Osteocyte (in vitro differentiated cells): Measurements from ENCODE around the gene LINGO1. TPM values are rescaled to one million over a fixed set of nuclear protein-coding genes. Genes with fewer than 3 reads are reported as not detected.

Experiments
- DNase-seq: peaks from one replicate; pipeline ENCODE4 v3.0.0; 2021; ENCODE audit warnings: mixed read lengths; ENCODE audit not compliant: unreplicated experiment; ENCODE audit errors: extremely low spot score
- H3K27ac Mint-ChIP-seq: one replicate; pipeline ENCODE4 v1.8.0; 2021; ENCODE audit warnings: mild to moderate bottlenecking, mixed read lengths; ENCODE audit not compliant: unreplicated experiment
- H3K27me3 Mint-ChIP-seq: one replicate; pipeline ENCODE4 v1.8.0; 2021; ENCODE audit warnings: mixed read lengths; ENCODE audit not compliant: unreplicated experiment
- H3K36me3 Mint-ChIP-seq: one replicate; pipeline ENCODE4 v1.8.0; 2021; ENCODE audit warnings: mixed read lengths; ENCODE audit not compliant: unreplicated experiment
- H3K4me1 Mint-ChIP-seq: one replicate; pipeline ENCODE4 v1.8.0; 2021; ENCODE audit warnings: mixed read lengths; ENCODE audit not compliant: unreplicated experiment
- H3K4me3 Mint-ChIP-seq: one replicate; pipeline ENCODE4 v1.8.0; 2021; ENCODE audit warnings: mild to moderate bottlenecking, moderate library complexity, mixed read lengths; ENCODE audit not compliant: unreplicated experiment
- H3K9me3 Mint-ChIP-seq: one replicate; pipeline ENCODE4 v1.8.0; 2021; ENCODE audit warnings: mixed read lengths; ENCODE audit not compliant: unreplicated experiment
- total RNA-seq: library from RNA; stranded (reverse); gene quantifications from 2 replicates; pipeline ENCODE4 v1.2.1, GENCODE V29; 2021
- TF ChIP-seq, protein P1 (sequence below): fragments of 200-600 bp; sonication (generic); IDR thresholded peaks from 2 replicates; pipeline ENCODE4 v1.5.0; 2021; ENCODE audit warnings: antibody characterized with exemption, mild to moderate bottlenecking, moderate library complexity

Gene LINGO1
- total RNA-seq, 1 donor from 2014 or later, result 2.4 TPM

DNA sequence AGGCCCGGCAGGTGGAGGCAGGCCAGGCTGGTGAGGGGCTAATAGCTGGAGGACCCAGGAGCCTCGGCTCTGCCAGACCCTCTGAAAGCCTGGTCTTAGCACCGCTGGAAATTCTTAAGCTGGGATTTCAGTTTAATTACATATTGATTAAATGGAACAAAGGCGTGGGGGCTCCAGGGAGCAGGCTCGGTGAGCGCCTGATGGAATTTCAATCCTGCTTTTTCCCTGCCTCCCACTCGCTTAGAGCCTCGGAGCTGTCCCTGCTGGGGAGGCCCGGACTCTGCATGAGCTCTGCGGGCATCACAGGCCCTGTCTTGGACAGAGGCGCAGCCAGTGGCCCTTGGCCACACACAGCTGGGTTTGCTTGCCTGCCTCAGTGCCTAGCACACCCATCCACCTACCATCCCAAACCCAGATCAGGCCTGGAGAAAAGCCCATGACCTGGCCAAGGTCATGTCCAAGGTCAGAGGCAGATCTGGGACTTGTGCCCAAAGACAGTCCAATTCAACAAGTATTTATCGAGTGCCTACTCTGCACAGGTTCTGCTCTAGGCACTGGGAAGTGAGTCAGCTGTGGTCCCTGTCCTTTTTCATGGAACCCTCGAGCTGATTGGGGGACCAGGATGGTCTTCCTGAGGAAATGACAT is 40.6 kb downstream of the LINGO1 start:
- Mint-ChIP-seq H3K4me1 (peaks cover 12% of the 10 kb centered on the region), H3K36me3 (no peaks in the 10 kb centered on the region), H3K27me3 (no peaks in the 10 kb centered on the region), H3K9me3 (no peaks in the 10 kb centered on the region), H3K27ac (no peak overlapping the region), H3K4me3 (no peak overlapping the region)
- DNase-seq, result no peak
- TF ChIP-seq, protein P1, sequence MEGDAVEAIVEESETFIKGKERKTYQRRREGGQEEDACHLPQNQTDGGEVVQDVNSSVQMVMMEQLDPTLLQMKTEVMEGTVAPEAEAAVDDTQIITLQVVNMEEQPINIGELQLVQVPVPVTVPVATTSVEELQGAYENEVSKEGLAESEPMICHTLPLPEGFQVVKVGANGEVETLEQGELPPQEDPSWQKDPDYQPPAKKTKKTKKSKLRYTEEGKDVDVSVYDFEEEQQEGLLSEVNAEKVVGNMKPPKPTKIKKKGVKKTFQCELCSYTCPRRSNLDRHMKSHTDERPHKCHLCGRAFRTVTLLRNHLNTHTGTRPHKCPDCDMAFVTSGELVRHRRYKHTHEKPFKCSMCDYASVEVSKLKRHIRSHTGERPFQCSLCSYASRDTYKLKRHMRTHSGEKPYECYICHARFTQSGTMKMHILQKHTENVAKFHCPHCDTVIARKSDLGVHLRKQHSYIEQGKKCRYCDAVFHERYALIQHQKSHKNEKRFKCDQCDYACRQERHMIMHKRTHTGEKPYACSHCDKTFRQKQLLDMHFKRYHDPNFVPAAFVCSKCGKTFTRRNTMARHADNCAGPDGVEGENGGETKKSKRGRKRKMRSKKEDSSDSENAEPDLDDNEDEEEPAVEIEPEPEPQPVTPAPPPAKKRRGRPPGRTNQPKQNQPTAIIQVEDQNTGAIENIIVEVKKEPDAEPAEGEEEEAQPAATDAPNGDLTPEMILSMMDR, result no peak

DNA sequence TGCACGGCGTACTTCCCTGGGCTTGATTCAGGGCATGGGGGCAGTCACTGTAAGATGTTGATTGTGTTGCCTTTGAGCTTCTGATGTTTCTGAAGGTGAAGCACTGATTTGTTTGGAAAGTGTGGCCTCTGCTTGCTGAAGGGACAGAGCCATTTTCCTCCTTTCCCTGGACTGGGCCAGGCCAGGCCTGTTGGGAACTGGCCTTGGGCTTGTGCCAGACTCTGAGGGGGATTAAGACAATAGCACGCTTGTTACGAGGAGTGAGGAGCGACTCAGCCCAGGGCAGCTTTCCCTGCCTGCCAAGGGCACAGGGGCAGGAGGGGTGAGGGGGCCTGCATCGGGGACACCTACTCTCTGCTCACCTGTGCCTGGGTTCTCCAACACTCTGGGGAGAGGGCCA is 42.9 kb downstream of the LINGO1 start:
- no peaks in the 10 kb centered on the region for H3K9me3 Mint-ChIP-seq
- peaks cover 12% of the 10 kb centered on the region for H3K4me1 Mint-ChIP-seq
- DNase-seq, result no peak
- H3K36me3 Mint-ChIP-seq, result no peaks in the 10 kb centered on the region
- TF ChIP-seq, protein P1, result no peak
- H3K27ac Mint-ChIP-seq, result no peak overlapping the region
- peaks cover 9% of the 10 kb centered on the region for H3K27me3 Mint-ChIP-seq
- no peak overlapping the region for H3K4me3 Mint-ChIP-seq

DNA sequence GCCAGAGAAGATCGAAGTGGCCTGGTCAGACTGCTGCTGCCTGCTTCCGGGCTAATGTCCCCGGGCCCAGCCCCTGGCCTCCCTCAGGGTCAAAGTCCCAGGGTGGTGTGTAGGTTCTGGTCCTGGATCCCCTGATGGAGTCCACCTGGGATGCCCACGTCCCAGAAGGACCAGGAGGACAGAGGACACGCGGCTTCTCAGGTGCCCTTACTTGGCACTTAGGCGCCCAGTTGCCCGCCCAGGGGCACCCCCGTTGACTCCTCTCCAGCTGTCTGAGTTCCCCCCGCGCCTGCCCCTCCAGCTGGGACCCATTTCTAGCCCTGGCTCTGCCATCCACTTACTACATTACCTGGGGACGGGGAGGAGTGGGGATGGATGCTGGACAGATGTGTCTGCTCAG is 44.6 kb downstream of the LINGO1 start:
- Mint-ChIP-seq H3K36me3 (no peaks in the 10 kb centered on the region), H3K27ac (no peak overlapping the region), H3K9me3 (no peaks in the 10 kb centered on the region), H3K27me3 (peaks cover 9% of the 10 kb centered on the region), H3K4me3 (no peak overlapping the region), H3K4me1 (peaks cover 14% of the 10 kb centered on the region)
- DNase-seq, result no peak
- TF ChIP-seq, protein P1, result no peak

DNA sequence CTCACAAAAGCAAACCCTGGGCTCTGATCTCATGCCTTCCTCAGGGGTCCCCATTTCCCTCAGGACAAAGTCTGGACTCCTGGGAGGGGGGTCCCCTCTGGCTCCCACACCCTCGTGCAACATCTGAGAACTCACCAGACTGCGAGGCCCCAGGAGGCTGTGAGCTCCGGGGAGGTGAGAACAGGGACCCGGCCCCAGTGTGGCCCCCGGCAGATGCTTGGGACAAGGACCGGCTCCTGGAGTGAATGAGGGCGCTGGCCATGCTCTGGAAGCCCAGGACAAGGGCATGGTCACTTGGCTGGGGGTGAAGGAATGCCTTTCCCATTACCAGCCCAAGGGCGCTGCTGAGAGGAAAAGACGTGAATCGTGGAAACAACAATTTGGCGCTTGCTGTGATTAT is 48.0 kb downstream of the LINGO1 start:
- no peak for DNase-seq
- Mint-ChIP-seq H3K27ac (no peak overlapping the region), H3K27me3 (peaks cover 9% of the 10 kb centered on the region), H3K36me3 (no peaks in the 10 kb centered on the region), H3K9me3 (no peaks in the 10 kb centered on the region), H3K4me1 (peaks cover 22% of the 10 kb centered on the region), H3K4me3 (no peak overlapping the region)
- TF ChIP-seq, protein P1, result no peak

DNA sequence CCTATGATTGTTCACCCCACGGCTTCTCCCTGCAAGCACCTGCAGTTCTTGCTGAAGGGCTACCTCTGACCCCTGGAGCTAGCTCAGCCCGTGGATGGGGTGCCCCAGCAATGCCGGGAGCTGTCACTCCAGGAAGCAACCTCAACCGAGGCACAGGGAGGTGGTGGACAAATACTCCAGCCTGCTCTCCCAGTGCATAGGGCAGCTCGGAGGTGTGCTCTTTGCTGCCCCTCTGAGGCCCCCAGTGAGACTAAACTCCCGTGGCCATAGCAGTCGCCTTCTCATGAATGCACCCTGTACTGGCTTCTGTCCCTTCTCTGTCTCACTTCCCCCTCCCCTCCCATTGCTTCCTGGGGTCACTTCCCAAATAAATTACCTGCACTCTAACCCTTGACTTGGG is 48.5 kb downstream of the LINGO1 start:
- Mint-ChIP-seq H3K4me1 (peaks cover 20% of the 10 kb centered on the region), H3K9me3 (no peaks in the 10 kb centered on the region), H3K27ac (no peak overlapping the region), H3K36me3 (no peaks in the 10 kb centered on the region), H3K27me3 (peaks cover 9% of the 10 kb centered on the region), H3K4me3 (no peak overlapping the region)
- no peak for DNase-seq
- TF ChIP-seq, protein P1, result peak; percentile 16
